GM12874 (cell line): ENCODE results near the gene NEXN.

Experiments used
- CTCF ChIP-seq: IDR thresholded peaks from 2 replicates; pipeline ENCODE4 v1.5.1; 2011; ENCODE audit warnings: low read depth, mild to moderate bottlenecking, control low read depth, low read length, moderate library complexity; ENCODE audit not compliant: insufficient read depth

NEXN gene

GRCh38 chr1:77906019-77906545 is 17.7 kb downstream of the NEXN start:
- no peak for TF ChIP-seq CTCF

GRCh38 chr1:77906624-77907023 is 18.2 kb downstream of the NEXN start:
- TF ChIP-seq CTCF = no peak

GRCh38 chr1:77910116-77910515 is 21.7 kb downstream of the NEXN start:
- TF ChIP-seq CTCF = no peak

- no peak for TF ChIP-seq CTCF
These were observed 37.1 kb downstream of the NEXN start for GRCh38 chr1:77925518-77925917.

GRCh38 chr1:77925956-77926355 is 37.5 kb downstream of the NEXN start:
- no peak for TF ChIP-seq CTCF

GRCh38 chr1:77926561-77927357 is 38.3 kb downstream of the NEXN start:
- no peak for TF ChIP-seq CTCF

- no peak for TF ChIP-seq CTCF
These were observed 39.0 kb downstream of the NEXN start for GRCh38 chr1:77927414-77927813.
